NCI-H1694 (cell line): Measurements from ENCODE around the gene MTCL1.

Source experiments
- DNase-seq: peaks from one replicate; lab custom pipeline; 2025; lab: John Stamatoyannopoulos, UW

The MTCL1 gene

DNA sequence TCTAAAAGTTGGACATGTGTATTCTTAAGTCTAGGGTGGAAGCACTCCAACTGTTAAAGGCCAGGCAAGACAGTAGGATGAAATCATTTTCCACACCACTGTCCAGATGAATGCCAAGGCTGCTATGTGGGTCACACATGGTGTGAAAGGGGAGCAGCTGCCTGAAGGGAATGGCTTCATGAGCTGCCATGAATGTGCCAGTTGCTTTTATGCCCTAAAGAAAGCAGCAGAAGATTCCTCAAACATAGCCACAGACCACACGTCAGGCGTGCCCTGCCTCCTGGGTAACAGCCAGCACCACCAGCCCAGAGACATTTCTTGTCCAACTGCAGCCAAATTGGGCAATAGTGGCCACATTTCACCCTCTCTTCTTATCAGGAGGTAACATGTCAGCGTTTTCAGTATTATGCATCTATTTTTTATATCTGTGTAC, 130.2 kb downstream of the MTCL1 start:
- DNase-seq, result no peak

DNA sequence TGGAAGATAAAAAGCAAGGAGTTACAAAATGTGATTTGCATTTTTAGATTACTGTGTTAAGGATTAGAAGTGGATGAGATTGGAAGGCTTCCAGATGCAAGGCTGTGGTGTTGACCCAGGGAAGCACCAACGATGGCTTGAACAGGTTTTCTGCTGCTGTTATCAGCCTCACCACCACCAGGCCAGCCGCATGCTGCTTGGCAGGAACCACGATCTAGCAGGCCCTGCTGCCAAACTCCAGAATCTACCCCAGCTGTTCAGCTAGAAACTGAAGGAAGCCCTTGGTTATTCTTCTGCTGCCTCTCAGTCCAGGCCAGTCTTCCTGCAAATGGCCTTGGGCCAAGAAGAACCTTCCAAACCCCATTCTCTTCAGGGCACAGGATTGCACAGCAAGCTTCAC, 133.9 kb downstream of the MTCL1 start:
- peak; percentile 34 for DNase-seq

DNA sequence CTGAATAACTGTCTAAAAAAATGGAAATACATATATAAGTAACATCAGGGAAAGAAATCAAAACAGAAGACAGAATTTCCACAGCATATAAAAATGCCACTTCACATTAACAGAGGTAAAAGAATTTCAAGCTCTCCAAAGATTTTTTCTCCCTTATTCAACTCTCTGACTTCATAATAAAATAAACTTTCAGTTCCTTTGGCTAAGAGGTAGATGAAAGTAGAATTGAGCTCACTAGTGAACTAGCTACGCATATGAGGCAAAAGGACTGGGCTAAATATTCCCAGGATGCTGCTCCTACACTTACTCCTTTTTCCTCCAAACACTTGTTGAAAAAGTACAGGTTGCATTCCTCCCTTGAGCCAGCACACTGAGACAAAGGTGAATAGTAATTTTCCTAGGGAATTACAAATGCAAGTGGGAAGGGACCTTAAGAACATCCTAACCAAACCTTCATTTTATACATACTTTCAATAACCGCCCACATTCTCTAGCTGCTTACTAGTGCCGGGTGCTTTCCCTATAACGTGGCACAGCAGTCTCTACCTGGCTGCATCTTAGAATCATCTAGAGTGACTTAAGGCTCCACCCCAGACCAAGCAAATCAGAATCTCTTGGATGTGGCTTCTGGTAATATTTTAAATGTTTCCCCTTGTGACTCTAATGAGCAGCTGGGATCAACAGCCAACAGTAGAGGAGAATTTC, 136.6 kb downstream of the MTCL1 start:
- no peak for DNase-seq

DNA sequence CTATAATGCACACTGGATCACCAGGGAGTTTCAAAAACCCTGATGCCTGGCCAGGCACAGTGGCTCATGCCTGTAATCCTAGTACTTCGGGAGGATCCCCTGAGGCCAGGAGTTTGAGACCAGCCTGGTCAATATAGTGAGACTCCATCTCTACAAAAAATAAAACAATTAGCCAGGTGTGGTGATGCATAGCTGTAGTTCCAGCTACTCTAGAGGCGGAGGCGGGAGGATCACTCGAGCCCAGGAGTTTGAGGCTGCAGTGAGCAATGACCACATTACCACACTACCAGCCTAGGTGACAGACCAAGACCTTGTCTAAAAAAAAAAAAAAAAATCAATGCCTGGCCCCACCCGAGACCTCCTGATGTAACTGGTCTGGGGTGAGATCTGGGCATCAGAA, 137.2 kb downstream of the MTCL1 start:
- no peak for DNase-seq

DNA sequence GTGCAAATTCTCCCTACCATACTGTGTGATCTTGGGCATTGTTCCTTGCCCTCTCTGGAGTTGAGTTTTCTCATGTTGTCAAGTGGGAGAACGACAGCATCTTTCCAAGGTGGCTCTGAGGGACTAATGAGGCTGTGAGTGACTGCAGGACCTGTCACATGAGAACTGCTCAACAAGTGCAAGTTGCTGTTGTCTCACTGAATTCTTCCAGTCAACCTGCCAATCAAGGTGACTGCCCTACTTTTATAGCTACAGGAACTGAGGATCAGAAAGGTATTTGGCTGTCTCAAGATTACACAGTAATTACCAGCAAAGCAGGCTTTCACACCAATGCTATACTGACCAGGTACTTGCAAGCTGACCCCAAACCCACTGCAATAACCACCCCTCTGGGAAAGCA, 137.6 kb downstream of the MTCL1 start:
- no peak for DNase-seq

DNA sequence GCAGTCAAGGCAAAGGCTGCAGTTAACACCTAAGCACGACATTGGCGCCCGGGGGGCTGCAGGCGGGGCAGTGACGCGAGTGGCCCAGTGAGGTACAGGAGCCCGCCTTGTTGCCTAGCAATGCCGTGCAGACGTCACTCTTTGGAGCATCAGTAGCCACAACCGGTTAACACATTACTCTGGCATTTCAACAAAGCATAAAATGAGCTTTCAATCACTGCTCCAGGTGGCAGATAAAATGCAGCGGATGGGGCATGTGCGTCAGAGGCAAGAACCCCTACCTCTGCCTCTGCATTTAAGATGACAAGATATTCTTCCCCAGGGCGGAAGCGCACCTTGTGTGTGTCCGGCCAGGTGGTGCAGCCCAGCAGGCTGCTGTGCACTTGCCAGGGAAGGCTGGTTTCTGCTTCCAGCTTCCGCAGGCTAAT, 139.4 kb downstream of the MTCL1 start:
- no peak for DNase-seq

DNA sequence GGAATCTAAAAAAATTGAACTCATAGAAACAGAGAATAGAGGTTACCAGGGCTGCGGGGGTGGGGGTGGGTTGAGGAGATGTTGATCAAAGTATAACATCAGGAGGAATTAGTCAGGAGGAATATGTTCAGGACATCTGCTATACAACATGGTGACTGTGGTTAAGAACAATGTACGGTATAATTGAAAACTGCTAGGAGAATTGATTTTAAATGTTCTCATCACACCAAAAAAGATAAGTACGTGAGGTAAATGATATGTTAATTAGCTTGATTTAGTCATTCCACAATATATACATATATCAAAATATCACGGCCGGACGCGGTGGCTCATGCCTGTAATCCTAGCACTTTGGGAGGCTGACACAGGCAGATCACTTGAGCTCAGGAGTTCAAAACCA, 140.2 kb downstream of the MTCL1 start:
- no peak for DNase-seq

DNA sequence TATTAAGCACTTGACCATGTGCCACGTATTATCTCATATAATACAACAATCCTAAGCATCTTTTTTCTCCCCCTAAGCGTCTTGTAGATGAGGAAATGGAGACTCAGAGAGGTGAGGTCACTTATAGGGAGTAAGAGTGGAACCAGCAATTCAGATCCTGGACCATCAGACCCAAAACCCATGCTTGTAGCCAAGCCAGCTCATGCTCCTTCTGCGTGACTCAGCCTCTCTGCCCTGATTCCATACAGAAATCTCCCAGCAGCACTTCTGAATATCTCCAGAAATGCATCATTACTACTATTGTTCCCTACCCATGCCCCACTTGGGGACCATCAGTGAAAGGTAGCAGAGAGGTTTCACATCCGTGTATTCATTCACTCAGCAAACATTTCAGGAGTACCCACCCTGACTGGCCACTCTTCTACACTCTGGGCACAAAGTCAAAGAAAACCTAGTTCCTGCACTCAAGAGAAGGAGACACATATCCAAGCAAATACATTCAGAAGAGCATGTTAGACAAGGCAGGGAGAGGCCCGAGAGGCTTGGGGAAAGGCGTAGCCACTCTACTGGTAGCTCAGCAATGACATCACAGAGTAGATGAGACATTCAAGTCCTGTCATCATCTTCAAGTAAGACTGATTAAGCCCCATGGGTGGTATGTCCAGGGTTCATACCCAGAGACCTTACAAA, 141.9 kb downstream of the MTCL1 start:
- DNase-seq, result no peak

DNA sequence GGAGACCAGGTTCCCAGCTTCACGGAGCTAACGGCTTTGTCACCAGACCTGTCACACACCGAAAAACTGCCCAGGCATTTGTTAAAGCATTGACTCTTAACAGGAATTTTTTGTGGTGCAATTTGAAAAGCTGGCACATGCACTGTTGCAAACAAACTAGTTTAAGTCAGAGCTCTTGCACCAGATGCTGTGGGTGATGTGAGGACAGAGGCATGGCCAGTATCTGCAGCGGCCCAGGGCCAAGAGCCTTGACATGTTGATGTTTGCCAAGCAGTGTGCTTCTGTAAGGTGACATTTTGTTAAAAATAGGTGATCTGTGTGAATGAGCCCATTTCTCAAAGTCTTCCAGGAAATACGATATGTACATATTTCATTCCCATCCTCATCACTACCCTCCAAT, 142.5 kb downstream of the MTCL1 start:
- peak; percentile 59 for DNase-seq

DNA sequence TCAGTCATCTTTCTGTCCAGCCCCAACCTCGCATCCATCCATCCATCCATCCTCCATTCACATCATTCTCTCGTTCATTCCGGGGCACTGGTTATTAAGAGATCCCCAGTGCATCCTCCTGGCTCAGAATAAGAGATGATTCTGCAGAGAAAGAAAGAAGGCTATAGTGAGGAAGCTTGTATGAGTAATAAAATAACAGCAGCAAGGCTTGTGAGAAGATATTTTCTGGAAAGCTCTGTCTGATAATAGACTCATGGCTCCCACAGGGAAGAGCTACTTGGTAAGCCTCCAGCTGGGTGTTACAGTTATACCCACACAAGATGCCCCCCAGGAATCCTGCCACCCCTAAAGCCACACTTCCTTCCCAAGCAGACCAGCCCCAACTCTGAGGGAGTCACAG, 143.2 kb downstream of the MTCL1 start:
- DNase-seq, result no peak

DNA sequence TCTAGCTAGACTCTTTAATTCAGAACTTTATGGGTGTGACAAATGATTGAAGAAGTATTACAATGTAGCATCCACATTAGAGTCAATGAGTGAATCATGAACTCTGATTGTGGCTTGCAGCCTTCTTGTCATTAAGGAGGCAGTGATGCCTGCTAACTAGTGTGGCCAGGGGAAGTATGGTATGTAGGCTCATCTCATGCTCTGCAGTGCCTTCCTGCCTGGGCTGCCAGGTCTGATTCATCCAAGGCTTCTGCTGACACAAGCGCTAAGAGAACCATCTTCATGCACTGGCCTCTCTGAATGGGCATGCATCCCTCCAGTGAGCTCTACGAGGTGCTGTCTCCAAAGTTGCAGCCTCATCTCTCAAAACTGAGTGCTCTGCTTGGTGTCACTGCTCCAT, 144.3 kb downstream of the MTCL1 start:
- no peak for DNase-seq

DNA sequence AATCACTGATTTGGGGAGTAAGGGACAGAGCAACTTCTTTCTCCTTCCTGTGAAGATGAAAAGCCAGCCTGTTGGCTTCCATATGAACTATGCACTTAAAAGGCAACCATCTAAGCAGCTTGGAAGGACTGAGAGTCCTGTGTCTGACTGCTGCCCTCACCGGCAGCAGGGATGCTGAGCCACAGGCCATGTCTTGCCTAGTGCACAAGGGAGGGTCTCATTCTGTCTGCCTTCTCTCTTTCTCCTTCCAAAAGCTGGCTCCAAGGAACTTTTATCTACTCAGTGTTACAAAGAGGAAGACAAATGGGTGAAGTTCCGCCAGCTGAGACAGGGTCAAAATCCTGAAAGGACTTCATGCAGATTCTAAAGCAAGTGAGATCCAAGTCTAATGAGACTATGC, 146.3 kb downstream of the MTCL1 start:
- no peak for DNase-seq

DNA sequence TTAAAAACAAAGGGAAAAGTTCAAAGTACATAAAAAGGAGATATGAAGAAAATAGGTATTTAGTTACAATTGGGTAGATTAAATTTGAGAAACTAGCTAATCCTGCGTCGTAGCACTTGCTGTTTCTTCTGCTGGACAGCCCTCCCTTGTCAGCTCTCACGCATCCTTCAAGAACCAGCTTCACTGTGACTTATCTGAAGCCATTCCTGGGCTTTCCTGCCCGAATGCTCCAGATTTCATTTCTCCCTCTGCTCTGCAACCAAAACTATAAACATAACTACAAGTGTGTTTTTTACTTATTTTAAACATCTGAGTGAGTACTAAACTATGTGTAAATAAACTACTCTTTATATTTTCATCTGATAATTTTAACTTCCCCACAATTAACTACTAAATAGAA, 149.2 kb downstream of the MTCL1 start:
- no peak for DNase-seq

DNA sequence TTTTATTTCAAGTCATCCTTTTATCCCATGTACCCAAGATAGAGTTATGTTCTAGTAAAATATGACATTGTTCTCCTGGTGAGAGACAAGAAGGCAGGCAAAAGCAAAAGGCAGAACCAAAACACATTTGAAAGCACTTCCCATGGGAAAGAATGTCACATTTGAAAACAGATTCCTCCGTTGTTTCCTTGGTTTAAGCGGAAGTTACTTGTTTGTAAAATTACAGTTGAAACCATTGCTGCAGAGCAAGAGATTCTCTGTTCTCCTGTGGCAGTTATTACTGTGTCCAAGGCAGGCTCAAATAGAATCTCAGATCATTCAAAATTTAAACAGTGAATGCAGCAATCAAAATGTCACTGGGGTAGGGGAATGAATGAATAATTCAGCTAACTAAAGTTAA, 149.6 kb downstream of the MTCL1 start:
- DNase-seq, result no peak

DNA sequence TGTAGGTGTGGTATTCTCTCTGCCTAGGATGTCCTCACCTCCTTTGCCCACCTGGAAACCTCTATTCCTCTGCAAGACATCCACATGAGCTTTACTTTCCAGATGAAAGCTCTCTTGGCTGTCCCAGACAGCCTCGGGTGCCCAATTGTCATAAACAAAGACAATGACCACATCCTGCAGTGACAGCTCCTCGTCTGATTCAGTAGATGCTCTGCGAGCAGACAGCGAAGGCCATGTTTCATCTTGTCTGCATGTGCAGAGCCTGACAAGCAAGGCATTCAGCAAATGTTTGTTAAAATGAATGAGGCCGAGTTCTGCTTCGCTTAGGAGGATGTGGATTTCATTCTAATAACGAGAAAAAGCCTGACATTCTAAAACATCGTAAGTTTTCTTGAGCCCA, 150.9 kb downstream of the MTCL1 start:
- DNase-seq, result no peak

DNA sequence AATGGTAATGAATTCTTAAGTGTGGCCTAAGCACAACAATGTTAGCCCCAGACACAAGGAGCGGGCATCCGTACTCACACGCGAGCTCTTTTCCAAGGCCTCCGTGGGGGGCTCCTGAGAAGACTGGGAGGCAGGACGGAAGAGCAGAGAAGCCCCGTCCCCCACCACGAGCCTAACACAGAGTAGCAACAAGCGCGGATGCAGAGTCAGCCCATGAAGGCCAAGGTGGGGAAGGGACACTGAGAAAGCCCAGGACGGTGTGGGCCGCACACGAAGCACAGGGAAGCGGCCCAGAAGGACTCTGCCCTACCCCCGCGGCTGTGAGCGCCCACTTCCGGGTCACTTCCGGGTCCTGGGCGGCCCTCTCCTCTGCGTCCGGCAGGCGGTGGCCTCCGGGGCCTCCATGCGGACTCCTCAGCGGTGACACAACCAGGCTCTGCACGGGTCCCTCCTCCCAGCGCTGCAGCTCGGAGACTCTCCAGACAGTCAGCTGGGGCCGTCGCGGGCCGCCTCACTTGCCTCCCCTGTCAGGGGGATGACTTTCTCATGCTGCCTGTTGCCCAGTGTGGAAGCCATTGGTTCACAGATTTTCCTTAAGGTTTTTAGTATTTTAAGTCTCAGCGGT, 151.5 kb downstream of the MTCL1 start:
- no peak for DNase-seq

DNA sequence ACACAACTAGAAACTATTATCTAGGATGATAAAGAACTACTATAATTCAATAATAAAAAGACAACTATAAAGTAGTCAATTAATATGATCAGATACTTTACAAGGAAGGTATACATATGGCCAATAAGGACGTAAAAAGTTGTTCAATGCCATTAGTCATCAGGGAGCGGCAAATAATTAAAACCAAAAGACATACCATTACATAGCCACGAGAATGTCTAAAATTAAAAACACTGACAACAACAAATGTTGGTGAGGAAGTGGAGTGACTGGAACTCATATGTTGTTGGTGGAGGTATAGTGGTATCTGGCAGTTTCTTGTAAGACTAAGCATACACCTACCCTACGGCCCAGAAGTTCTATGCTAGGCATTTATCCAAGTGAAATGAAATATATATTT, 152.4 kb downstream of the MTCL1 start:
- no peak for DNase-seq

DNA sequence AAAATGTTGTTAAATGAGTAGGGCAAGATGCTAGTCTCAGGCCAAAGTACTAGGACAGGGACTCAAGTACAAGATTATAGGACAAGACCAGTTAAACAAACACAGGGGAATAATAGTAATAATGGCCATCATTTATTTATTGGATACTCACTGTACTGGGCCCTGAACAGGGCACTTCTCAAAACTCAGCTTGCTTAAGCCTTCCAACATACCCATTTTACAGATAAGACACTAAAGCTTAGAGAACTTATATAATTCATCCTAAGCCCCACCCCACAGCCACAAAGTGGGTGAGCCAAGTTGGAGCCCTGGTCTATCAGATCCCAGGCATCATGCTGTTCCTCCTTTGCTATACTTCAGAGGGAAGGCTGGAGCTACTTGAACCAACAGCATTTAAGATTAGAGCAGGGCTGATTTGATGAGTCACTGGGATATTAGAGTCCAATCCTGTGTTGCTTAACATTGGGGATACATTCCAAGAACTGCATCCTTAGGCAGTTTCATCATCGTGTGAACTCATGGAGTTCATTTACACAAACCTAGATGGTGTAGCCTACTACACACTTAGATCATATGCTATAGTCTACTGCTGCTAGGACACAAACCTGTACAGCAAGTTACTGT, 153.6 kb downstream of the MTCL1 start:
- no peak for DNase-seq

DNA sequence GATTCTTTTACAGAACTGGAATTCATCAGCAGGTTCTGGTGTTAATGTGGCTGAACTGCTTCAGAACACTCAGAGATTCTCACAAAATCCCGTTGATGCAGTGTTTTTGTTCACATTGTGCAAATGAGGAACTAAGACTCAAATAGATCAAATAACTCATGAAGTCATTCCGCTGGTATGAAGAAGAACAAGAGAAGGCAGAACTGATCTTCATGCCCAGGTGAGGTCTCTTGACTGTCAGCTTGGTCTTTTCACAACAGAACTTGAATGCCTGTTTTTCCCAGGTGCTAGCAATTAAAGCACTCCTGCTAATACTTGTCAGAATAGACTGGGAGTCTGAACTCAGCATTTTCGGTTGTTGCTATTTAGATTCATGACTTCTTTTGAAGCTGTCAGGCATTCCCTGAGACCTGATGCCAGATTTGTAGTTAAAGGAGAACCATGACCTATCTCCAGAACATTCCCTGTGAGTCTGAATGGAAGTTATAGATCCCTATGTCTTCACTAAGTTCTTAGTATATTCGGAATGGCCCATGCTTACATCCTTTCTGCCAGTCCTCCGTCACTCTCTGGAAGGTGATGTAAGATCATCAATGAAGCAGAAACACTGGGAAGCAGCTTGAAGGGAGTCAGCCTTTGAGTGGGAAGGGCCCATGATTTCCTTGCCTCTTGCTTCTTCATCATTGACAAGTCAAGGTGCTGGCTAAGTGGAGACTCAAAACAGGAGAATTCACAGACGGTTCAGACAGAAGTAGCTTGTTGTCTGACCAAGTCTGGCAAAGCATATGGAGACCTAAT, 155.7 kb downstream of the MTCL1 start:
- DNase-seq, result no peak

DNA sequence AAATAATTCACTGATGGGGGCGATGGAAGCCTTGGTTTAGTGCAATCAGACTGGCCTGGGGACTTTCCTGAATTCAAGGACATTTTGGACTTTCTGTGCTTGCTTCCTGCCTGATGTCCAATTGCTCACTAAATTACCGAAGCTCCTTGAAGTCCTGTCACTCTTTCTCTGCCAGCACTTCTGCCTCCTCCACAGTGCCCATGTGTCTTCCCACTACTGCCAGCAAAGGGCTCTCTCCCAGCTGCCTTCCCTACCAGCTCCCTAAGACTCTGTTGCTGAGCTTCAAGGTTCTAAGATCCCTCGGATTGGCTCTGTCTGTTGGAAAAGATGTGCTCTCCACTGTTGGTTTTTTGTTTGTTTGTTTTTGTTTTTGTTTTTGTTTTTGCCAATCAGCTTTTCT, 158.1 kb downstream of the MTCL1 start:
- no peak for DNase-seq

DNA sequence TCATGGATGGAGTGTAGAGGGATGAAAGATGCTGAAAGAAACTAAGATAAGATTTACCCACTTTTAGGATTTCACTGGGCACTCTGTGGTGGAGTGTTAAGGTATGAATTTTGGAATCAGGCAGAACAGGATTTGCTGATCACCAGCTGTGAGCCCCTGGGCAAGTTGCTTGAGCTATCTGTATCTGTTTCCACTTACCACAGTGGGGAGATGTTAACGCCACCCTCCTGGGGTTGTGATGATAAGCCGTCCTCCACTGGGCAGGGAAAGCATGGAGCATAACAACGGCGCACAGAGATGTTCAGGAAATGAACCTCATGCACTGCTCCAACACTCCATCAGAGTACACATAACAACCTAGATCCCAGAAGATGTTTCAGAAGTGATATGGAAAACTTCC, 160.6 kb downstream of the MTCL1 start:
- no peak for DNase-seq

DNA sequence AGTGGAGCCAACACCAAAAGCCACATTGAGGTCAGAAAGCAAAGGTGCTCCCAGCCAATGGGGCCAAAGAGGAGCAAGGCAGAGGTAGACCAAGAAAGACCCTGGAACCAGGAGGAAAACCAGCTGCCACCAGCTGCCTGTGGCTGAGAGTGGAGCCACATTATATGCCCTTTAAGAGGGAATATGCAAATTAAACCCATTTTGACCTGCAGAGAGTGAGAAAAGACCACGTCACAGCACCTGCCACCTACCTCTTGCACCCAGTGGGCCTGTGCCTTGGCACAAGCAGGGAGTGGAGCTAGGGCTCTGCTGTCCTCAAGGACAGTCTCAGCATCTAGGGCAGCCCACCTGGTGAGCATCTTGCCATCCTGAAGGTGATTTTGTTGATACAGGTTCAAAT, 161.3 kb downstream of the MTCL1 start:
- no peak for DNase-seq
